Measurements from ENCODE around the gene AGAP1.
"Not testable (repeated sequence)": the region's sequence is repeated elsewhere in the genome, so short reads cannot be mapped to it uniquely, and the experiment has no call there.

The AGAP1 gene

GRCh38 chr2:236080412-236080811, 586.6 kb downstream of the AGAP1 start:
- TF ChIP-seq POLR2A (IDR thresholded peaks at IDR 0.05; ENCODE audit: low read depth, low read length) (no peak), TAF1 (IDR thresholded peaks at IDR 0.05; ENCODE audit: borderline replicate concordance, low read depth, low read length) (no peak), POLR2AphosphoS5 (IDR thresholded peaks at IDR 0.05; ENCODE audit: low read depth, low read length) (no peak)
- DNase-seq (ENCODE audit: insufficient read length): no peak
- FAIRE-seq: no peak

- FAIRE-seq: no peak
- TF ChIP-seq TAF1 (IDR thresholded peaks at IDR 0.05; ENCODE audit: borderline replicate concordance, low read depth, low read length) (no peak), POLR2AphosphoS5 (IDR thresholded peaks at IDR 0.05; ENCODE audit: low read depth, low read length) (no peak), POLR2A (IDR thresholded peaks at IDR 0.05; ENCODE audit: low read depth, low read length) (no peak)
- no peak for DNase-seq (ENCODE audit: insufficient read length)
Measured at GRCh38 chr2:236081171-236081570, 587.3 kb downstream of the AGAP1 start.

GRCh38 chr2:236082061-236082460, 588.2 kb downstream of the AGAP1 start:
- DNase-seq (ENCODE audit: insufficient read length) (no peak), FAIRE-seq (no peak)
- no peak for TF ChIP-seq POLR2AphosphoS5 (IDR thresholded peaks at IDR 0.05; ENCODE audit: low read depth, low read length)
- TF ChIP-seq POLR2A (IDR thresholded peaks at IDR 0.05; ENCODE audit: low read depth, low read length): no peak
- TF ChIP-seq TAF1 (IDR thresholded peaks at IDR 0.05; ENCODE audit: borderline replicate concordance, low read depth, low read length): no peak

GRCh38 chr2:236083934-236084333, 590.1 kb downstream of the AGAP1 start:
- TF ChIP-seq POLR2AphosphoS5 (IDR thresholded peaks at IDR 0.05; ENCODE audit: low read depth, low read length) (no peak), POLR2A (IDR thresholded peaks at IDR 0.05; ENCODE audit: low read depth, low read length) (no peak), TAF1 (IDR thresholded peaks at IDR 0.05; ENCODE audit: borderline replicate concordance, low read depth, low read length) (no peak)
- FAIRE-seq (no peak), DNase-seq (ENCODE audit: insufficient read length) (no peak)

- FAIRE-seq (no peak), DNase-seq (ENCODE audit: insufficient read length) (no peak)
- no peak for TF ChIP-seq POLR2AphosphoS5 (IDR thresholded peaks at IDR 0.05; ENCODE audit: low read depth, low read length)
- TF ChIP-seq TAF1 (IDR thresholded peaks at IDR 0.05; ENCODE audit: borderline replicate concordance, low read depth, low read length): no peak
Measured at GRCh38 chr2:236085211-236085610, 591.4 kb downstream of the AGAP1 start.

DNA sequence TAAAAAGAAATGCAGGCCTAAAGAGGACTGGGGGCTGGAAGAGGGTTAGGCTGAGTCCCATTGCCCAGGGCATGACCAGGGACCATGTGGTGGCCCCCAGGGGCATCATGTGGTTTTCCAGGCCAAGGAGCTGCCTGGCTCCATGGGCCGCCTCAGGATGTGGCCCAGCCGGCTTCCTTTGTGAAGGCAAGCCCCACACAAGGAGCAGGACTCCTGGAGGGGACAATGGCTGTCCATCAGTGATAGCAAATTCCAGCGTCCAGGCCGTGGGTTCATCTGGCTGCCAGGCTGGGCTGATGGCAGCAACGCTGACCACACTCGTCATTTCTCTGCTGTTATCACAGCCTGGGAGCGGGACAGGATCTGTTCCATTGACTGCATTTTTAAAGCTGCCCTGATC, 591.8 kb downstream of the AGAP1 start:
- FAIRE-seq (no peak), DNase-seq (ENCODE audit: insufficient read length) (no peak)
- TF ChIP-seq TAF1 (IDR thresholded peaks at IDR 0.05; ENCODE audit: borderline replicate concordance, low read depth, low read length) (no peak), POLR2A (IDR thresholded peaks at IDR 0.05; ENCODE audit: low read depth, low read length) (no peak), POLR2AphosphoS5 (IDR thresholded peaks at IDR 0.05; ENCODE audit: low read depth, low read length) (no peak)

GRCh38 chr2:236086403-236086970, 592.6 kb downstream of the AGAP1 start:
- TF ChIP-seq POLR2AphosphoS5 (IDR thresholded peaks at IDR 0.05; ENCODE audit: low read depth, low read length): no peak
- TF ChIP-seq TAF1 (IDR thresholded peaks at IDR 0.05; ENCODE audit: borderline replicate concordance, low read depth, low read length): no peak
- TF ChIP-seq POLR2A (IDR thresholded peaks at IDR 0.05; ENCODE audit: low read depth, low read length): no peak
- FAIRE-seq: no peak
- DNase-seq (ENCODE audit: insufficient read length): no peak

GRCh38 chr2:236086971-236087465, 593.2 kb downstream of the AGAP1 start:
- FAIRE-seq (no peak), DNase-seq (ENCODE audit: insufficient read length) (no peak)
- no peak for TF ChIP-seq TAF1 (IDR thresholded peaks at IDR 0.05; ENCODE audit: borderline replicate concordance, low read depth, low read length)
- no peak for TF ChIP-seq POLR2AphosphoS5 (IDR thresholded peaks at IDR 0.05; ENCODE audit: low read depth, low read length)
- no peak for TF ChIP-seq POLR2A (IDR thresholded peaks at IDR 0.05; ENCODE audit: low read depth, low read length)

DNA sequence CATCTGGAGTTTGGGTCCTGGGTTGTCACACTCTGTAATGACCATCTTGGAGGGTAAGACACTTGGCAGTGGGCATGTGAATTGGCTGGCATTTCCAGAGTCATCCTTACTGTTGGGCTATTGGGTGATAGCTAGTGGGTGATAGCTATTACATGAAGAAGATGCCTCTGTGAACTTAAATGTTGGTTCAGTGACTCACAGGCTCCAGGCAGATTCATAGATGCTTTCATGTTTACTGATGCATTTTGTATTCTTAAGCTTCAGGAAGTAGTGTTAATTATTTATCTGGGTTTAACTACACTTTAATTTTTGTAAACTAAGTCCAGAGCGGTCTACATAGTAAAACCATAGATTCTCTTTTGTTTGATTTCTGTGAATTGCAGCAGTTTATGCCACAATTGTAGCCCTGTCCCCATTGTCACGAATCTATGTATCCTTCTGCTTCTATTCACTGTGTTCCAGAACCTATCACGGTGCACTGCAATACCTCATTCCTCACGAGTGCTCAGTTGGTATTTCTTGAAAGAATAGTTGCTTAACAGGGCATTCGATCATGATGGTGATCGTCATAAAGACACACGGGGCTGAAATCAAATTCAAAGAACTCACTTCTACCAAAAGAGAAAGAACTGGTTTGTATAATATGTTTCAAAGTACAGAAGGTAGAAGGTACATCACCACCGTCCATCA, 594.7 kb downstream of the AGAP1 start:
- FAIRE-seq (no peak), DNase-seq (ENCODE audit: insufficient read length) (no peak)
- TF ChIP-seq POLR2A (IDR thresholded peaks at IDR 0.05; ENCODE audit: low read depth, low read length) (no peak), TAF1 (IDR thresholded peaks at IDR 0.05; ENCODE audit: borderline replicate concordance, low read depth, low read length) (no peak), POLR2AphosphoS5 (IDR thresholded peaks at IDR 0.05; ENCODE audit: low read depth, low read length) (no peak)

GRCh38 chr2:236089271-236090026, 595.6 kb downstream of the AGAP1 start:
- DNase-seq (ENCODE audit: insufficient read length): no peak
- no peak for TF ChIP-seq TAF1 (IDR thresholded peaks at IDR 0.05; ENCODE audit: borderline replicate concordance, low read depth, low read length)
- TF ChIP-seq POLR2AphosphoS5 (IDR thresholded peaks at IDR 0.05; ENCODE audit: low read depth, low read length): no peak
- TF ChIP-seq POLR2A (IDR thresholded peaks at IDR 0.05; ENCODE audit: low read depth, low read length): no peak
- FAIRE-seq: no peak

GRCh38 chr2:236090027-236090382, 596.2 kb downstream of the AGAP1 start:
- FAIRE-seq (no peak), DNase-seq (ENCODE audit: insufficient read length) (no peak)
- TF ChIP-seq POLR2A (IDR thresholded peaks at IDR 0.05; ENCODE audit: low read depth, low read length) (no peak), TAF1 (IDR thresholded peaks at IDR 0.05; ENCODE audit: borderline replicate concordance, low read depth, low read length) (no peak), POLR2AphosphoS5 (IDR thresholded peaks at IDR 0.05; ENCODE audit: low read depth, low read length) (no peak)

DNA sequence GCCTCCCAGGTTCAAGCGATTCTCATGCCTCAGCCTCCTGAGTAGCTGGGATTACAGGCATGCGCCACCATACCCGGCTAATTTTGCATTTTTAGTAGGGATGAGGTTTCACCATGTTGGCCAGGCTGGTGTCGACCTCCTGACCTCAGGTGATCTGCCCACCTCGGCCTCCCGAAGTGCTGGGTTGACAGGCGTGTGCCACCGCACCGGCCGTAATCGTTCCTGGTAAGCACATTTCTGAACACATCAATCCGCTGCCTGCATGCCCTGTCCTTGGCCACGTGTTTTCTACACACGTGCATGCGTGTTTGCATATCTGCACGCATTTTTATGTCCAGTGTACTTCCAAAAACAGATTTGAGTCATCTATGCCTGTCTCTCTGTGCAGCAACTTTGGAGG, 597.0 kb downstream of the AGAP1 start:
- DNase-seq (ENCODE audit: insufficient read length); FAIRE-seq: not testable (repeated sequence)

Measured in GM12892 (cell line).